ENCODE results near the gene EMP3. TPM values are rescaled to one million over a fixed set of nuclear protein-coding genes. Genes with fewer than 3 reads are reported as not detected.

The EMP3 gene
- total RNA-seq, 1 donor from 2014 or later, result 6.5 TPM

DNA sequence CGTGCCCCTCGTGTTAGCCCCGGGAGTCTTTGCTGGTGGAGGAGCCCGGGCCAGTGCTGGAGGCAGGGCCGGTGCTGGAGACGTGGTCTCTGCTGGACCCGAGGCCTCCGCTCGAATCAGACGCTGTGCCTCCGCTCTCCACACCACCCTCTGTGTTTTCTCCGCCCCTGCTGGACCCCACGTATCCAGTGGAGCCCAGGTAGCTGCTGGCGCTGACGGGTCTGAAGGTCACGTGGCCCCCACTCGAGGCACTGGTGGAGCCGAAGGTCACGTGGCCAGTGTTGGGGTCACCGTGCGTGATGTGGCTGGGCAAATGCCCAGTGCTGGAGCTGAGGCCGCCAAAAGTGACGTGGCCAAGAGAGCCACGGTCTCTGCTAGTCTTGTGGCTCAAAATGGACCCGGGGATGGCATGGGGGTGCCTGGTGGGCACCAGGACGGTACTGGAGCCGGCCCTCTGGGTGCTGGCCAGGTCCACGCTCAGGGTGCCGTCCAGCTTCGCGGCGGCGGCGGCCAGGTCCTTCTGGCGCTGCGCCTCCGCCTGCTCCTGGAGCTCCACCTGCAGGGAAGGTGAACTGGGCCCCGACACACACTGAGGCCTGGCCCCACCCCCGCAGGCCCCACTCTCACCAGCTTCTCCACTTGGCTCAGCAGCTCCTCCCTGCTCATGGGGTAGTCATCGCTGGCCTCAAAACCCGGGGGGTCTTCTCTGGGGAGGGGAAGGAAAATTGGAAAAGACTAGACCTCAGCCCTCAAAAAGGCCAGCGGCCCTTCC is 28.2 kb upstream of the EMP3 start:
- Mint-ChIP-seq H3K9me3 (ENCODE audit: unreplicated experiment) (no peaks in the 10 kb centered on the region), H3K4me3 (ENCODE audit: unreplicated experiment) (no peak overlapping the region), H3K4me1 (ENCODE audit: low read depth, unreplicated experiment) (no peaks in the 10 kb centered on the region), H3K27ac (ENCODE audit: unreplicated experiment) (no peak overlapping the region), H3K27me3 (ENCODE audit: unreplicated experiment) (no peaks in the 10 kb centered on the region), H3K36me3 (ENCODE audit: unreplicated experiment) (no peaks in the 10 kb centered on the region)
- DNase-seq, result no peak
- TF ChIP-seq, protein P1, sequence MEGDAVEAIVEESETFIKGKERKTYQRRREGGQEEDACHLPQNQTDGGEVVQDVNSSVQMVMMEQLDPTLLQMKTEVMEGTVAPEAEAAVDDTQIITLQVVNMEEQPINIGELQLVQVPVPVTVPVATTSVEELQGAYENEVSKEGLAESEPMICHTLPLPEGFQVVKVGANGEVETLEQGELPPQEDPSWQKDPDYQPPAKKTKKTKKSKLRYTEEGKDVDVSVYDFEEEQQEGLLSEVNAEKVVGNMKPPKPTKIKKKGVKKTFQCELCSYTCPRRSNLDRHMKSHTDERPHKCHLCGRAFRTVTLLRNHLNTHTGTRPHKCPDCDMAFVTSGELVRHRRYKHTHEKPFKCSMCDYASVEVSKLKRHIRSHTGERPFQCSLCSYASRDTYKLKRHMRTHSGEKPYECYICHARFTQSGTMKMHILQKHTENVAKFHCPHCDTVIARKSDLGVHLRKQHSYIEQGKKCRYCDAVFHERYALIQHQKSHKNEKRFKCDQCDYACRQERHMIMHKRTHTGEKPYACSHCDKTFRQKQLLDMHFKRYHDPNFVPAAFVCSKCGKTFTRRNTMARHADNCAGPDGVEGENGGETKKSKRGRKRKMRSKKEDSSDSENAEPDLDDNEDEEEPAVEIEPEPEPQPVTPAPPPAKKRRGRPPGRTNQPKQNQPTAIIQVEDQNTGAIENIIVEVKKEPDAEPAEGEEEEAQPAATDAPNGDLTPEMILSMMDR (IDR thresholded peaks at IDR 0.05; ENCODE audit: partially characterized antibody, unreplicated experiment), result no peak

DNA sequence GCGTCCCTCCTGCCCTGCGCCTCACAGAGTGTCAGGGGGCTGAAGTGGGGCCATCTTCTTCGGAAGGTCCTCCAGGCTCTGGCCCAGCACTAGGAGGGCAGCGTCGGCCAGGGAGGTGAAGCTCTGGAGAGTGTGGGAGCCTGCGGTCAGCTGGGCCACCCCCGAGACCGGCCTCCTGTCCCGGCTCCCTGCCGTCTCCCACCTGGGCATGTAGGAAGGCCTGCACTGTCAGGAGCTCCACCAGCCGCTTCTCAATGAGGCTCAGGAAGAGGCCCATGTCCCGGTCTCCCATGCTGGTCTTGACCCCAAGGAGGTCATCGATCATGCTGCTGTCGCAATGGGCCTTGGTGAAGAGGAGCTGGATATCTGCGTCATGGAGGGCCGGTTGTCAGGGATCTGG is 27.4 kb upstream of the EMP3 start:
- no peak overlapping the region for H3K4me3 Mint-ChIP-seq (ENCODE audit: unreplicated experiment)
- TF ChIP-seq, protein P1 (IDR thresholded peaks at IDR 0.05; ENCODE audit: partially characterized antibody, unreplicated experiment), result no peak
- H3K27me3 Mint-ChIP-seq (ENCODE audit: unreplicated experiment), result no peaks in the 10 kb centered on the region
- DNase-seq, result no peak
- no peaks in the 10 kb centered on the region for H3K4me1 Mint-ChIP-seq (ENCODE audit: low read depth, unreplicated experiment)
- H3K9me3 Mint-ChIP-seq (ENCODE audit: unreplicated experiment), result no peaks in the 10 kb centered on the region
- no peak overlapping the region for H3K27ac Mint-ChIP-seq (ENCODE audit: unreplicated experiment)
- no peaks in the 10 kb centered on the region for H3K36me3 Mint-ChIP-seq (ENCODE audit: unreplicated experiment)

DNA sequence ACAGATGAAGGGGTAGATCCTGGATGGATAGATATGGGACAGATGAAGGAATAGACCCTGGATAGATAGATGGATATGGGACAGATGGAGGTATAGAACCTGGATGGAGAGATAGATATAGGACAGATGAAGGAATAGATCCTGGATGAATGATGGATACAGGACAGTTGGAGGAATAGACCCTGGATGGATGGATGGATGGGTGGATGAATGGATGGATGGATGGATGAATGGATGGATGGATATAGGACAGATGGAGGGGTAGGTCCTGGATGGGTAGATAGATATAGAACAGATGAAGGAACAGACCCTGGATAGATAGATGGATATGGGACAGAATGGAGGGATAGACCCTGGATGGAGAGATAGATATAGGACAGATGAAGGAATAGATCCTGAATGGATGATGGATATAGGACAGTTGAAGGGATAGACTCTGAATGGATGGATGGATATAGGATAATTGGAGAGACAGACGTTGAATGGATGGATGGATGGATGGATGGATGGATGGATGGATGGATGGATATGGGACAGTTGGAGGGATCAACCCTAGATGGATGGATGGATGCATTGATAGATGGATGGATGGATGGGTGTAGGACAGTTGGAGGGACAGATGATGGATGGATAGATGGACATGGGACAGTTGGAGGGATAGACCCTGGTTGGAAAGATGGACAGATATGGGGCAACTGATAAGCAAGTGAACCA is 23.3 kb upstream of the EMP3 start:
- TF ChIP-seq, protein P1 (IDR thresholded peaks at IDR 0.05; ENCODE audit: partially characterized antibody, unreplicated experiment), result no peak
- H3K4me3 Mint-ChIP-seq (ENCODE audit: unreplicated experiment), result no peak overlapping the region
- no peaks in the 10 kb centered on the region for H3K27me3 Mint-ChIP-seq (ENCODE audit: unreplicated experiment)
- H3K27ac Mint-ChIP-seq (ENCODE audit: unreplicated experiment), result no peak overlapping the region
- no peaks in the 10 kb centered on the region for H3K9me3 Mint-ChIP-seq (ENCODE audit: unreplicated experiment)
- no peak for DNase-seq
- no peaks in the 10 kb centered on the region for H3K4me1 Mint-ChIP-seq (ENCODE audit: low read depth, unreplicated experiment)
- peaks cover 6% of the 10 kb centered on the region for H3K36me3 Mint-ChIP-seq (ENCODE audit: unreplicated experiment)

DNA sequence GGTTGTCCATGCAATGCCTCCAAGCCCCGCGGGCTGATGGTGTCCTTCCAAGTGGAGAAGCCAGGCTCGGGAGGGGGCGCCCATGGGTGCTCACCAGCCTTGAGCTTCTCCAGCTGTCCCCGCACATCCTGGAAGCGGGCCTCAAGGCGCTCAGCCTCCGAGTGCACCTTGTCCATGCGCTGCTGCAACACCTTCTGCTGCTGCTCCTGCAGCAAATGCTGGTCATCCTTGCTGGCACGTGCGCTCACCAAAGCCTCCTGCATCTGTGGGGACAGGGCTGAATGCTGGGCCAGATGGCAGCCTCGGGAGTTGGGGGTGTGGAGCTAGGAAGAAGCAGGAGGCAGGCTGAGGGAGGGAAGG is 22.8 kb upstream of the EMP3 start:
- Mint-ChIP-seq H3K9me3 (ENCODE audit: unreplicated experiment) (no peaks in the 10 kb centered on the region), H3K27ac (ENCODE audit: unreplicated experiment) (no peak overlapping the region), H3K36me3 (ENCODE audit: unreplicated experiment) (peaks cover 6% of the 10 kb centered on the region), H3K4me3 (ENCODE audit: unreplicated experiment) (no peak overlapping the region), H3K27me3 (ENCODE audit: unreplicated experiment) (no peaks in the 10 kb centered on the region), H3K4me1 (ENCODE audit: low read depth, unreplicated experiment) (no peaks in the 10 kb centered on the region)
- TF ChIP-seq, protein P1 (IDR thresholded peaks at IDR 0.05; ENCODE audit: partially characterized antibody, unreplicated experiment), result no peak
- DNase-seq, result no peak

DNA sequence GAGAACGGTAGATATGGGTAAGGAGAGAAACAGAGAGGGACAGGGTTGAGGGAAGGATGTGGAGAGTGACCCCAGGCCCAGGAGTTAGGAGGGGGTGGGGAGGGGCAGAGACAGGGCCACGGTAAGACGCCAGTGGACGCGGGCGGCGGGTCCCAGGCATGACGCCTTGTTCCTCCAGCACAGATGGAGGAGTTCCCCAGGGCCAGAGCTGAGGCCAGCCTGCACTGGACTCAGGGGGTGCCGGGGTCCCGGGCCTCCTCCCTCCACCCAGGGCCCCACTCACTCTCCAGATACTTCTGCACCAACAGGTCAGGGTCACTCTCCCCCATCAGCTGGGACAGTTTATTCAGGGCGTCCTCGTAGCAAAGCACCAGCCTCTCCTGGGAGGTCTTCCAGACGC is 22.0 kb upstream of the EMP3 start:
- no peak overlapping the region for H3K4me3 Mint-ChIP-seq (ENCODE audit: unreplicated experiment)

More for the DNA sequence above, 22.0 kb upstream of the EMP3 start:
- H3K36me3 Mint-ChIP-seq (ENCODE audit: unreplicated experiment), result peaks cover 6% of the 10 kb centered on the region
- no peak overlapping the region for H3K27ac Mint-ChIP-seq (ENCODE audit: unreplicated experiment)
- no peaks in the 10 kb centered on the region for H3K27me3 Mint-ChIP-seq (ENCODE audit: unreplicated experiment)
- H3K4me1 Mint-ChIP-seq (ENCODE audit: low read depth, unreplicated experiment), result peaks cover 3% of the 10 kb centered on the region
- TF ChIP-seq, protein P1 (IDR thresholded peaks at IDR 0.05; ENCODE audit: partially characterized antibody, unreplicated experiment), result no peak
- no peak for DNase-seq
- no peaks in the 10 kb centered on the region for H3K9me3 Mint-ChIP-seq (ENCODE audit: unreplicated experiment)
